Body of pancreas (tissue), 4 donors: ENCODE data around the gene ECPAS.

Source experiments
- POLR2A ChIP-seq, 3 donors: fragments of 450-650 bp; IDR thresholded peaks; one replicate each; pipeline ENCODE4 v1.6.1; 2016; ENCODE audit warnings: antibody characterized with exemption in 3 of 3, mild to moderate bottlenecking in 2 of 3
- TF ChIP-seq, protein P1 (sequence below), 7 experiments: fragments of 450-650 bp in 4 of 7; fragments of 200-600 bp in 3 of 7; sonication (generic) in 3 of 7; IDR thresholded peaks; one replicate each; pipeline ENCODE4 v1.5.1; 2016 to 2019; ENCODE audit warnings: antibody characterized with exemption in 7 of 7

DNA sequence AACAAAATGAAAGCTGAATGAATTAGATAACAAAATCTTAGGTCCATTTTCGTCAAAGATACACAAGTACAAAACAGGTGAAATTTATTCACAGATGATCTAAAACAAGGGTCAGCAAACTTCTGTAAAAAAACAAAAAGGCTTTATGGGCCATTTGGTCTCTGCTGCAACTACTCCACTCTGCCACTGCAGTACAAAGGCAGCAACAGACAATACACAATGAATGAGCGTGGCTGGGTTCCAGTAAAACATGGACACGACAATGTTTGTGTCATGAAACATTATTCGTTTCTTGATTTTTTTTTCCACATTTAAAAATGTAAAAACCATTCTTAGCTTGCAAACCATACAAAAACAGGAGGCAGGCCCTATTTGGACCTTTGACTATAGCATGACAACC lies 71.9 kb downstream of the ECPAS start:
- TF ChIP-seq, protein P1, sequence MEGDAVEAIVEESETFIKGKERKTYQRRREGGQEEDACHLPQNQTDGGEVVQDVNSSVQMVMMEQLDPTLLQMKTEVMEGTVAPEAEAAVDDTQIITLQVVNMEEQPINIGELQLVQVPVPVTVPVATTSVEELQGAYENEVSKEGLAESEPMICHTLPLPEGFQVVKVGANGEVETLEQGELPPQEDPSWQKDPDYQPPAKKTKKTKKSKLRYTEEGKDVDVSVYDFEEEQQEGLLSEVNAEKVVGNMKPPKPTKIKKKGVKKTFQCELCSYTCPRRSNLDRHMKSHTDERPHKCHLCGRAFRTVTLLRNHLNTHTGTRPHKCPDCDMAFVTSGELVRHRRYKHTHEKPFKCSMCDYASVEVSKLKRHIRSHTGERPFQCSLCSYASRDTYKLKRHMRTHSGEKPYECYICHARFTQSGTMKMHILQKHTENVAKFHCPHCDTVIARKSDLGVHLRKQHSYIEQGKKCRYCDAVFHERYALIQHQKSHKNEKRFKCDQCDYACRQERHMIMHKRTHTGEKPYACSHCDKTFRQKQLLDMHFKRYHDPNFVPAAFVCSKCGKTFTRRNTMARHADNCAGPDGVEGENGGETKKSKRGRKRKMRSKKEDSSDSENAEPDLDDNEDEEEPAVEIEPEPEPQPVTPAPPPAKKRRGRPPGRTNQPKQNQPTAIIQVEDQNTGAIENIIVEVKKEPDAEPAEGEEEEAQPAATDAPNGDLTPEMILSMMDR (IDR thresholded peaks at IDR 0.05) = no peak
- no peak for TF ChIP-seq POLR2A (IDR thresholded peaks at IDR 0.05)
